Ectodermal cell (in vitro differentiated cells): ENCODE results near the gene SNRNP25. TPM values are rescaled to one million over a fixed set of nuclear protein-coding genes. Genes with fewer than 3 reads are reported as not detected.
"Not testable (repeated sequence)": the region's sequence is repeated elsewhere in the genome, so short reads cannot be mapped to it uniquely, and the experiment has no call there.

Source experiments
- H3K27ac ChIP-seq: 2 replicates; pipeline ENCODE4 v1.7.0; 2013; ENCODE audit warnings: mild to moderate bottlenecking, low read depth, low read length; ENCODE audit not compliant: insufficient read depth, poor library complexity, severe bottlenecking
- H3K27me3 ChIP-seq: 2 replicates; pipeline ENCODE4 v1.7.0; 2013; ENCODE audit warnings: mild to moderate bottlenecking, low read length; ENCODE audit not compliant: insufficient read depth, control insufficient read depth, poor library complexity, severe bottlenecking
- H3K36me3 ChIP-seq: one replicate; pipeline ENCODE4 v1.7.0; 2013; ENCODE audit warnings: low read length; ENCODE audit not compliant: control insufficient read depth, insufficient read depth
- H3K4me1 ChIP-seq: one replicate; pipeline ENCODE4 v1.7.0; 2013; ENCODE audit warnings: low read length; ENCODE audit not compliant: control insufficient read depth, insufficient read depth
- H3K4me3 ChIP-seq: 2 replicates; pipeline ENCODE4 v1.7.0; 2013; ENCODE audit warnings: low read depth, low read length, control low read depth; ENCODE audit not compliant: insufficient read depth
- H3K9me3 ChIP-seq: 2 replicates; pipeline ENCODE4 v1.7.0; 2013; ENCODE audit warnings: mild to moderate bottlenecking, low read length, moderate library complexity; ENCODE audit not compliant: control insufficient read depth
- WGBS, 2 experiments: methylation state at CpG; one replicate each; pipeline ENCODE4 v1.1.7; 2013; ENCODE audit warnings: missing lambda C conversion rate in 2 of 2; 5-methylcytosine and 5-hydroxymethylcytosine counted together
- polyA plus RNA-seq, 4 experiments: library from polyadenylated mRNA; stranded (reverse); fragments of 50-300 nt; gene quantifications; one replicate each; pipeline ENCODE4 v1.2.3, GENCODE V29; 2013

Gene SNRNP25
- polyA plus RNA-seq (2013, experiment 1 of 4) = 87.0 TPM
- polyA plus RNA-seq (2013, experiment 2 of 4) = 81.3 TPM
- polyA plus RNA-seq (2013, experiment 3 of 4) = 77.4 TPM
- polyA plus RNA-seq (2013, experiment 4 of 4) = 74.5 TPM

DNA sequence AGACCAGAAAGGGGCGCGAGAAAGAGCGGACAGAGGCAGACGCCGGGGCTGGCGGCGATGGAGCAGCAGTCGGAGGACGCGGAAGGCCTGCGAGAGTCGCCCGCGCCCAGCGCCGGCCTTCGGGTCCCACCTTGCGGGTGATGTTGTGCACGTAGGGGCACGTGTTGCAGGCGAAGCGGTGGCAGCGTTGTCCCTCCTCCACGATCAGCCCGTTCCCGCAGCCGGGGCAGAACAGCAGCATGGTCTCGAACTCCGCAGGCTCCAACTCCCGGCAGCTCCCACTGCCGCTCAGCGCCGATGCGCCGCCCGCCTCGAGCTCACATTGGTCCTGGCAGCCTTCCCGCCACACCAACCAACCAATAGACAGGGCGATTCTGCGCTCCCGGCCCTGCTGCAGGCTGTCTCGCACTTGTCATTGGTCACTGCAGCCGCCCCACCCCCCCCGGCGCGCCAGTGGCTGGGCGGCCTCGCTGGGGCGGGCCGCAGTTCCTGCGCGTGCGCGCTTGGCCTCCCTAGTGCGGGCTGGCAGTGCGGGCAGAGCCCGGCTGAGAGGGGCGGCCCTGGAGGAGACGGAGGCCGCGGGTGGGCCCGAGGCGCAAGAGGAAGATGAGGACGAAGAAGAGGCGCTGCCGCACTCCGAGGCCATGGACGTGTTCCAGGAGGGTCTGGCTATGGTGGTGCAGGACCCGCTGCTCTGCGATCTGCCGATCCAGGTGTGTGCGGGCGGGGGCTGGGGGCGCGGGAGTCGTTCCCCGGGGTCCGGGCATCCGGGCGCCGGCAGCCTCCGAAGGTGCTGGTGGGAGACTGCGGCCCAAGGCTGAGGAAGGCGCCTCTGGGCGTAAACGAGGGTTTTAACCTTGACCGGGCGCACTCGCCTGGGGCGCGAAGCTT is at the start of gene SNRNP25, which contains the start of gene POLR3K:
TSS of gene SNRNP25 (plus strand) at position 483 of the 891 bp plus-strand sequence. CDS start at position 672, 189 bp downstream.
TSS of gene POLR3K (minus strand) at position 263 of the 891 bp plus-strand sequence. CDS start at position 241, 22 bp downstream.
- peak within 1 kb of the TSS; percentile 89 for H3K4me3 ChIP-seq
- H3K27me3 ChIP-seq = no peaks in the 10 kb centered on the region
- H3K36me3 ChIP-seq = peaks cover 16% of the 10 kb centered on the region
- peak within 1 kb of the TSS; percentile 82 for H3K27ac ChIP-seq
- H3K9me3 ChIP-seq = no peaks in the 10 kb centered on the region
- H3K4me1 ChIP-seq = no peaks in the 10 kb centered on the region
- 12 to 16% methylated on average over 89 of the region's 91 CpGs for WGBS, 2 experiments

DNA sequence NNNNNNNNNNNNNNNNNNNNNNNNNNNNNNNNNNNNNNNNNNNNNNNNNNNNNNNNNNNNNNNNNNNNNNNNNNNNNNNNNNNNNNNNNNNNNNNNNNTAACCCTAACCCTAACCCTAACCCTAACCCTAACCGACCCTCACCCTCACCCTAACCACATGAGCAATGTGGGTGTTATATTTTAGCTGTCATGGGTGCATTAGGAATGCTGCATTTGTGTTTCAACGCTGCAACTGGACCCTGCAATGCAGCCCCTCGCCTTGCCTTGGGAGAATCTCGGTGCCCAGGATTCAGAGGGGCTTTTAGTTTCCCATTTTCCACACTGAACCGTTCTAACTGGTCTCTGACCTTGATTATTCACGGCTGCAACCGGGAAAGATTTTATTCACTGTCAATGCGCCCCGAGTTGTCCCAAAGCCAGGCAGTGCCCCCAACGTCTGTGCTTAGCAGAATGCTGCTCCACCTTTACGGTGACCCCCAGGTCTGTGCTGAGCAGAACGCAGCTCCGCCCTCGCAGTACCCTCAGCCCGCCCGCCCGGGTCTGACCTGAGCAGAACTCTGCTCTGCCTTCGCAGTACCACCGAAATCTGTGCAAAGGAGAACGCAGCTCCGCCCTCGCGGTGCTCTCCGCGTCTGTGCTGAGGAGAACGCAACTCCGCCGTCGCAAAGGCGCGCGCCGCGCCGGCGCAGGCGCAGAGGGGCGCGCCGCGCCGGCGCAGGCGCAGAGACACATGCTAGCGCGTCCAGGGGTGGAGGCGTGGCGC is 43.5 kb upstream of the SNRNP25 start:
- Histone ChIP-seq H3K9me3 (no peaks in the 10 kb centered on the region), H3K27me3 (no peaks in the 10 kb centered on the region), H3K27ac (no peak overlapping the region), H3K4me3 (no peak overlapping the region), H3K36me3 (no peaks in the 10 kb centered on the region), H3K4me1 (no peaks in the 10 kb centered on the region)
- WGBS, 2 experiments = 62% methylated on average over 10 to 14 of the region's 48 CpGs

DNA sequence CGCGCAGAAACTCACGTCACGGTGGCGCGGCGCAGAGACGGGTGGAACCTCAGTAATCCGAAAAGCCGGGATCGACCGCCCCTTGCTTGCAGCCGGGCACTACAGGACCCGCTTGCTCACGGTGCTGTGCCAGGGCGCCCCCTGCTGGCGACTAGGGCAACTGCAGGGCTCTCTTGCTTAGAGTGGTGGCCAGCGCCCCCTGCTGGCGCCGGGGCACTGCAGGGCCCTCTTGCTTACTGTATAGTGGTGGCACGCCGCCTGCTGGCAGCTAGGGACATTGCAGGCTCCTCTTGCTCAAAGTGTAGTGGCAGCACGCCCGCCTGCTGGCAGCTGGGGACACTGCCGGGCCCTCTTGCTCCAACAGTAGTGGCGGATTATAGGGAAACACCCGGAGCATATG is 42.9 kb upstream of the SNRNP25 start:
- not testable (repeated sequence) for H3K9me3 ChIP-seq, H3K36me3 ChIP-seq
- 12 to 14% methylated on average over 6 of the region's 27 CpGs for WGBS, 2 experiments

DNA sequence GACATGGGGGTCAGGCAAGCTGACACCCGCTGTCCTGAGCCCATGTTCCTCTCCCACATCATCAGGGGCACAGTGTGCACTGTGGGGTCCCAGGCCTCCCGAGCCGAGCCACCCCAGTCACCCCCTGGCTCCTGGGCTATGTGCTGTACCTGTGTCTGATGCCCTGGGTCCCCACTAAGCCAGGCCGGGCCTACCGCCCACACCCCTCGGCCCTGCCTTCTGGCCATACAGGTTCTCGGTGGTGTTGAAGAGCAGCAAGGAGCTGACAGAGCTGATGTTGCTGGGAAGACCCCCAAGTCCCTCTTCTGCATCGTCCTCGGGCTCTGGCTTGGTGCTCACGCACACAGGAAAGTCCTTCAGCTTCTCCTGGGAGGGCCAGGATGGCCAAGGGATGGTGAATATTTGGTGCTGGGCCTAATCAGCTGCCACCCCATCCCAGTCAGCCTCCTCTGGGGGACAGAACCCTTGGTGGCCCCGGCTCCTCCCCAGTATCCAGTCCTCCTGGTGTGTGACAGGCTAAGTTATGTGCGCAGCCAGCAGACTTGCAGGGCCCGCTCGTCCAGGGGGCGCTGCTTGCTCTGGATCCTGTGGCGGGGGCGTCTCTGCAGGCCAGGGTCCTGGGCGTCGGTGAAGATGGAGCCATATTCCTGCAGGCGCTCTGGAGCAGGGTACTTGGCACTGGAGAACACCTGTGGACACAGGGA is 36.4 kb upstream of the SNRNP25 start:
- not testable (repeated sequence) for H3K27ac ChIP-seq, H3K36me3 ChIP-seq, H3K9me3 ChIP-seq, H3K4me3 ChIP-seq, H3K4me1 ChIP-seq, H3K27me3 ChIP-seq
- 83% methylated on average over 1 of the region's 20 CpGs; no CpG with 5 or more reads in 1 of the 2 experiments for WGBS, 2 experiments

More for the DNA sequence above, 42.9 kb upstream of the SNRNP25 start:
- not testable (repeated sequence) for H3K4me3 ChIP-seq, H3K27me3 ChIP-seq, H3K4me1 ChIP-seq, H3K27ac ChIP-seq

DNA sequence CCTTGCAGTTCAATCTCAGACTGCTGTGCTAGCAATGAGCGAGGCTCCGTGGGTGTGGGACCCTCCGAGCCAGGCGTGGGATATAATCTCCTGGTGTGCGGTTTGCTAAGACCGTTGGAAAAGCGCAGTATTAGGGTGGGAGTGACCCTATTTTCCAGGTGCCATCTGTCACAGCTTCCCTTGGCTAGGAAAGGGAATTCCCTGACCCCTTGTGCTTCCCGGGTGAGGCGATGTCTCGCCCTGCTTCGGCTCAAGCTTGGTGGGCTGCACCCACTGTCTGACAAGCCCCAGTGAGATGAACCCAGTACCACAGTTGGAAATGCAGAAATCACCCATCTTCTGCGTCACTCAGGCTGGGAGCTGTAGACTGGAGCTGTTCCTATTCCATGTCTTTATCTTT is 32.7 kb upstream of the SNRNP25 start:
- not testable (repeated sequence) for H3K4me1 ChIP-seq, H3K9me3 ChIP-seq, H3K27ac ChIP-seq, H3K27me3 ChIP-seq, H3K4me3 ChIP-seq, H3K36me3 ChIP-seq
- WGBS, 2 experiments = 89 to 90% methylated on average over 11 of the region's 12 CpGs

DNA sequence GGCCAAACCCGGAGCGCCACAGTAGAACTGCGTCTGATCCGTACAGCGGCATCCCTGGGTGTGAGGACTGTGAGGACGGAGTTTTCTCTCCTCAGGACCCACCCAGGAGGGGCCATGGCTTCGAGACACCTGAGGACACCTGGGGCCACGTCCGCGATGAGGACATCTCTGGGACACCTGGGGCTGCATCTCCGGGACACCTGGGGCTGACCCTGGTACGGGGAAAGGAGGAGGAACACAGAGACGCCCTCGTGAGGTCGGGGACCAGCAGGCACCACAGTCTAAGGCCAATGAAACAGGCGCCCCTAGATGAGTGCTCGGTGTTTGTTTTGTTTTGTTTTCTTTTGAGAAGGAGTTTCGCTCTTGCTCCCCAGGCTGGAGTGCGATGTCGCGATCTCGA is 29.5 kb upstream of the SNRNP25 start:
- H3K27me3 ChIP-seq, H3K9me3 ChIP-seq, H3K4me3 ChIP-seq, H3K4me1 ChIP-seq, H3K27ac ChIP-seq, H3K36me3 ChIP-seq: not testable (repeated sequence)
- WGBS, 2 experiments = 96 to 100% methylated on average over 1 to 4 of the region's 22 CpGs

DNA sequence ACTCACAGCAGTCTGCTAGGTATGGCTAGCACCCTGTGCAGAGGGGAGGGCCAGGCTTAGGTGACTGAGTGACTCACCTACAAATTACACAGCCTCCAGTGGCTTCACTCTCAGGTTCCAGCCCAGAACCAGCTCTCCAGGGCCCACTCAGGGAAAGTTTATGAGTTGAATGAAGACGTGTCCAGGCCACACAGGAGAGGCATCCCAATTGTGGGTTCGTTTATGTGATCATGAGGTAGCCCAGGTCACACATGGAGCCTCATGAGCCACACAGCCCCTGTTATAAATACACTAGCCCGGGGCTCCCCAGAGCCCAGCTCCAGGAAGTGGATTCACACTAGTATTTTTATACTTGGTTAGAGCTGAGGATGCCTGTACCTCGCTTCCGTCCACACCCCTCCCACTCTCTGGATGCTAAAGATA is 27.7 kb upstream of the SNRNP25 start:
- not testable (repeated sequence) for H3K27ac ChIP-seq, H3K36me3 ChIP-seq
- WGBS, 2 experiments = 50% methylated on average over 1 of the region's 5 CpGs; no CpG with 5 or more reads in 1 of the 2 experiments

DNA sequence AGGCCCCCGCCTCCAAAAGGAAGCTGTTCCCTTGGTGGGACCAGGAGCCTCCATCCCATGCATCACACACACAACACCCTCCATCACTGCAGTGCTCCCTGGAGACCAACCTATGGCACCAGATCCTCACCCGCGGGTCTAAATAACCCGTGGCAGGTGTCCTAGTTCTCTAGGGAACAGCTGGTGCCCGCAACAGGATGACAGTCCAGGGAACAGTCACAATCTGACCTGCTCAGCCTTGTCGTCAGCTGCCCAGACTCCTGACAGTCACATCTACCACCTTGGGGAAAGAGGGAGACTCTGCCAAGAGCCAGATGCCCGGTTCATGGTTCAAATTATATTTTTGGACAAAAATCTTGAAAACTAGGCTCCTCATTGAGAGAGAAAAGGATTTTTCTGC is 23.0 kb upstream of the SNRNP25 start:
- H3K27me3 ChIP-seq, H3K4me3 ChIP-seq, H3K4me1 ChIP-seq, H3K9me3 ChIP-seq, H3K27ac ChIP-seq, H3K36me3 ChIP-seq: not testable (repeated sequence)
- WGBS, 2 experiments = no CpG with 5 or more reads among the region's 7 CpGs

More for the DNA sequence above, 27.7 kb upstream of the SNRNP25 start:
- not testable (repeated sequence) for H3K9me3 ChIP-seq, H3K4me1 ChIP-seq, H3K4me3 ChIP-seq, H3K27me3 ChIP-seq

DNA sequence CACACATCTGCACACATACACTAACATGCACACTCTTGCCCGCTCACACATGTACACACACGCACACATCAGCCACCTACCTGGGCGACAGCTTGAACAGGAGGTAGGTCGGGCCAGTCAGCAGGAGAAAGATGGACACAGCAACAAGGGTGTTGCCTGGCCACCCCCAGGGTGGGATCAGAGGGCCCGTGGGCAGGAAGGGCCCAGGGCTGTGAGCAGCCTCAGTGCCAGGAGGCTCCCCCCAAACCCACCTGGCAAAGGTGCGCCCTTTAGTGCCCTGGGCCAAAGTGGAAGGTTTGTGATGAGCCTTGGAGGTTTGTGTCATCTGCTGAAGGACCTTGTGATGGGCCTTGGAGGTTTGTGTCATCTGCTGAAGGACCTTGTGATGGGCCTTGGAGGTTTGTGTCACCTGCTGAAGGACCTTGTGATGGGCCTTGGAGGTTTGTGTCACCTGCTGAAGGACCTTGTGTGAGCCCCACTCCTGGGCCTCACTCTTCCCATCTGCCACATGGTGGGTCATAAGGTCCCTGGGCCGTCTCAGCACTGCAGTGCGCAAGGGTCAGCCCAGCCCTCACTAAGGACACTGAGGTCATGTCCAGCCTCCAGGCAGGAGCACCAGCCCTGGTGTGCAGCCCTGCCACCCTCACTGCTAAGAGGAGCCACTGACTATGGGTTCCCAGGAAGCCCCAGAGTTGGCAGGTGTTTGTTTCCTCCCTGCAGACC is 20.3 kb upstream of the SNRNP25 start:
- H3K9me3 ChIP-seq, H3K27me3 ChIP-seq, H3K27ac ChIP-seq, H3K4me3 ChIP-seq, H3K36me3 ChIP-seq, H3K4me1 ChIP-seq: not testable (repeated sequence)
- WGBS, 2 experiments = 79 to 94% methylated on average over 3 of the region's 8 CpGs
